Activated CD4-positive, alpha-beta T cell treated with anti-CD3 and anti-CD28 coated beads, Interleukin-2, amount 50 U/mL, for 48 hours (primary cell): ENCODE results near the gene MELTF.
A peak's percentile ranks its signal among the peaks of the same experiment; 100 is the strongest.

Source experiments
- DNase-seq, 2 experiments: peaks; one replicate each; pipeline ENCODE4 v3.0.0-alpha.2; 2020

The MELTF gene

DNA sequence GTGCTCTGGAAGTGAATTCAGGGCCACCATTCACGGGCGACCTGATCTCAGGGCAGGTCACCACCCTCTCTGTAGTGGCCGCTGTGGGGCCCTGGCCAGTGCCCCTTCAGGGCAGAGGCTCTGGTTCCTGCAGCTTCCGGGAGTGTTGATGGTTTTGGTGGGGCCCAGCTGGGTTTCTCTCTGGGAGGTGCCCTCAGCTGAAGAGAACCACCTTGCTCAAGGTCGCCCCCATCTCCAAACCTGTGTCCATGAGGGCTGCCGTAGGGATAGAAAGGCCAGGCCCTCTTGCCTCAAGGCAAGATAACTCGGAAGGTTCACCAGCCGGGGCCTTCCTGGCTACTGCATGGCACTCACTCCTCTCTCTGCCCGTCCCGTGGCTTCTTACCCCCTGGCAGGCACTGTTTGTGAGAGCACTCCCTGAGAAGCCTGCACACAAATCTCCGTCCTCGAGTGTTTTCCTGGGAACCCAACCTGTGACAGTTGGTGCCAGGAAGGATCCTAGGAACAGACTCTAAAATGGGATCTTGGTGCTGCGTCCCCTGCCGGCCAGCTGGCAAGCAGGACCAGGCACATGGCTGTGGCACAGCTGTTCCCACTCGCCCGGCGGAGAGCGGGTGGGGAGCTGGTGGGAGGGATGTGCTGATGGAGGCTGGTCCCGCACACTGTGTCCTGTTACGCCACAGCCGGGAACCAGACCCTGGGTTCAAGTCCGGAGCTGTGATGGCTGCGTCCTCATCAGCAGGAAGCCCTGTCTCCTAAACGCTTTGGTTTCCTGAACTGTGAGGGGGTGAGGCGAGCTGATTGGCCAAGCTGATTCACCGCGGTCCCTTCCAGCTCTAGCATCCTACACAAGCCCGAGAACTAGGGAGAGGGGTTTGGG lies 37.8 kb downstream of the MELTF start:
- DNase-seq, result no peak

- DNase-seq, result no peak
Observed at GRCh38 chr3:196990601-196991007, 39.0 kb downstream of the MELTF start.

- DNase-seq, result no peak
Observed at GRCh38 chr3:196989721-196990262, 39.8 kb downstream of the MELTF start.

GRCh38 chr3:196988241-196989029 lies 41.2 kb downstream of the MELTF start:
- no peak for DNase-seq

DNA sequence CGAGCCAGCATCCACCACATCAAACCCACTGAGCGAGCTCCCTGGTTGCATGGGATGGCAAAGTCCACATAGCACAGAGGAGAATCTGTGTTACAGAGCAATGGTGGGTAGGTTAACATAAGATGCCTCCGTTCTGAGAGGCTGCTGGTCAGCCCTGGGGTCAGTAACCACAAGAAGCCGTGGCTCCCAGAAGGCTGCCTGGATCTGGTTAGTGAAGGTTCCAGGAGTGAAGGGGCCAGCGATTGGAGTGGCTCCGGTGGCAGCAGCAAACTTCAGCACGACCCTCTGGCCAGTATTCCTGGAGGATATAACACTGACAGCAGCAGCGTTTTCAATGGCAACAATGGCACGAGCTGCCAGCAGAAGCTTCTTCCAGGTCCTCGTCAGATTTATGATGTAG lies 42.6 kb downstream of the MELTF start:
- no peak for DNase-seq

DNA sequence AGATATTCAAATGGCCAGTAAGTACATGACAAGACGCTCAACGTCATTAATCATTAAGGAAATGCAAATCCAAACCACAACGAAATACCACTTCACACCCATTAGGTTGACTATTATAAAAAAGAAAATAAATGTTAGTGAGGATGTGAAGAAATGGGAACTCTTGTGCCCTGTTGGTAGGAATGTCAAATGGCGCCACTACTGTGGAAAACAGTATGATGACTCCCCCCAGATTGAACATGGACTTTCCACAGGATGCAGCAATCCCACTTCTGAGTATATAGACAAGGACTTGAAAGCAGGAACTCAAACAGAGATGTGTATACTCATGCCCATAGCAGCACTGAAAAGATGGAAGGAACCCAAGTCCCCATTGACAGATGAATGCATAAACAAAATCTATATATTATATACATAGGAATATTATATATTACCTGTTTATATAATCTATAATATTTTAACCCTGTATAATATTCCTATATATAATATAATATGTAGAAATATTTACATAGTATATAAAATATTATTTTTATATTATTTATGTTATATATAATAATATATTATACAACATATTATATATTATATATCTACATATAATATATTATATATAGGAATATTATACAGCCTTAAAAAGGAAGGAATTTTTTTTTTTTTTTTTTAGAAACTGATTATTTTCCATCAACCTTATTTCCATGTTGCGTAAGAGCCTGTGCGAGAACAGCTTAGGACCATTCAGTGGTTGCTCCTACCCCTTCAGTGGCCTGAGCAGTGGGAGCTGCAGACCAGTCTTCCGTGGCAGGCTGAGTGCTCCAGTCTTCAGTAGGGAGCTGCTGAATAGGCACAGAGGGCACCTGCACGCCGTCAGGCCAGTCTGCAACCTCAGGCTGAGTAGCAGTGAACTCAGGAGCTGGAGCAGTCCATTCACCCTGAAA lies 43.4 kb downstream of the MELTF start:
- no peak for DNase-seq

- DNase-seq, result no peak
Observed at GRCh38 chr3:196985298-196985697, 44.3 kb downstream of the MELTF start.

- DNase-seq, result no peak
Observed at GRCh38 chr3:196983186-196983585, 46.4 kb downstream of the MELTF start.

DNA sequence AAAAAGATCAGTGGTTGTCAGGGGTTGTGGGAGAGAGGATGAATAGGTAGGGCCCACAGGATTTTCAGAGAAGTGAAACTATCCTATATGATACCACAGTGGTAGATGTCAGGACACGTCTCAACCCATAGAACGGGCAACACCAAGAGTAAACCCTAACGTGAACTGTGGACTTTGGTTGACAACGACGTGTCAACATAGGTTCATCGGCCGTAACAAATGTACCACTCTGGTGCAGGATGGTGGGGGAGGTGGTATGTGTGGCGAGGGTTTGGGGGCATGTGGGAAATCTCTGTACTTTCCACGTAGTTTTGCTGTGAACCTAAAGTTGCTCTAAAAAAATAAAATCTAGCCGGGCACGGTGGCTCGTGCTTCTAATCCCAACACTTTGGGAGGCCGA lies 48.0 kb downstream of the MELTF start:
- DNase-seq, result no peak

- no peak for DNase-seq
Observed at GRCh38 chr3:196979545-196979944, 50.1 kb downstream of the MELTF start.

- DNase-seq, result no peak
Observed at GRCh38 chr3:196976941-196977340, 52.7 kb downstream of the MELTF start.

- no peak for DNase-seq
Observed at GRCh38 chr3:196975349-196975748, 54.3 kb downstream of the MELTF start.

GRCh38 chr3:196974661-196975060 lies 55.0 kb downstream of the MELTF start:
- no peak for DNase-seq

- DNase-seq, result no peak
Observed at GRCh38 chr3:196971094-196971698, 58.4 kb downstream of the MELTF start.

DNA sequence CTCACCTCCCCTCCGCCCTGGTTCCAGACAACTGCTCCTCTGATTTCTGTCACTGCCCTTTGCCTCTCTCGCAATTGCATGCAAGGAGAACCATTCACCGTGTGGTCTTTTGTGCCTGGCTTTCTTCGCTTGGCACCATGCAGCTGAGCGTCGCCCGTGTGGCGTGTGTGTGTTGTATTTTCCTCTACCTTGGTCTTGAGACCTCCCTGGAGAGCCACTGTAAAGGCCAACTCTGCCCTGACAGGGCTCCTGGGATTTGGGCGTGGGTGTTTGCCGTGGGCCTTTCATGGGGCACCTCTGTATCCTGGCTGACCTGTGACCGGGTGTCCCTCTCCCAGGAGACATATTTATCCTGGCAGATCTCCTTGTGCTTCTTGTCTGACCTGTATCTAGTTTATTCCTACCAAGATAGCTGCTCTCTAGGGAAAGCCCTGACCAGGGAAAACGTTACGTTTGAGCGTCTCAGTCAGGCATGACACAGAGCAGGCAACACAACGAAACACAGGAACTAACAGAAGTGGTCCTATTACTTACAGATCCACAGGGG lies 59.0 kb downstream of the MELTF start:
- DNase-seq, result no peak

DNA sequence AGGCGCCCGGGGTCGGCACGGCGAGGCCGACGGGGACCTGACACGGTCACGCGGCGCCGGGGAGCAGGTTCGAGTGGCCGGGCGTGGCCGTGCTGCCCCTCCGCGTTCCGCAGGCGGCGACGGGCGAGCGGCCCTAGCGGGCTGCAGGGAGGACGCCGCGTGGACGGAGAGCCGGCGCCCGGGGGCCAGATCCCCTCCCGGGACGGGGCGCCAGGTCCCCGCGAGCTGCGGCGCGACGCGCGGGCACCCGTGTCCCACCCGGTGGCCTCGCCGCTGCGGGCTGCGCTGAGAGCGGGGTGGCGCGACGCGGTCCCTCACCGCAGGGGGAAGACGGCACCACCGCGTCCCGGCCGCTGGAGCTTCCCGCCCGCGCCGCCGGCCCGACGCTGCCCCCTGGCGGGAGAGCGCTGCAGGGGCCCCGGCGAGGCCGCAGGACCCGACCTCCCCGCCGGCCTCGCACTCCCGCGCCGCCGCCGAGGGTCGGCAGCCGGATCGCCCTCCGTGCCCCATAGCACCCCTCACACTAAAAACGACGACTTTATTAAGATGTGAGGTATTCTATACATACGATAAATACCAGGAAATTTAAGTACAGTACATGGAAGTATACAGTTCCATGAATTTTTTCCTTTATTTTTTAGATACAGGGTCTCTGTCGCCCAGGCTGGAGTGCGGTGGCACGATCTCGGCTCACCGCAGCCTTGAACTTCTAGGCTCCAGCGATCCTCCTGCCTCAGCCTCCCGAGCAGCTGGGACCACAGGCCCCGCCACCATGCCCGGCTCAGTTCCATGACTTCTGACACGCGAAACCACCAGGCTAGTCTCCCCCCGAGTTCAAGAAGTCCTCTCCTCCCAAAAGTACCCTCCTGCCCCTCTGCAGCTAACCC lies 59.7 kb downstream of the MELTF start:
- DNase-seq, result peak; percentile 72 to 74

GRCh38 chr3:196969134-196969659 lies 60.4 kb downstream of the MELTF start:
- peak; percentile 55 to 59 for DNase-seq

DNA sequence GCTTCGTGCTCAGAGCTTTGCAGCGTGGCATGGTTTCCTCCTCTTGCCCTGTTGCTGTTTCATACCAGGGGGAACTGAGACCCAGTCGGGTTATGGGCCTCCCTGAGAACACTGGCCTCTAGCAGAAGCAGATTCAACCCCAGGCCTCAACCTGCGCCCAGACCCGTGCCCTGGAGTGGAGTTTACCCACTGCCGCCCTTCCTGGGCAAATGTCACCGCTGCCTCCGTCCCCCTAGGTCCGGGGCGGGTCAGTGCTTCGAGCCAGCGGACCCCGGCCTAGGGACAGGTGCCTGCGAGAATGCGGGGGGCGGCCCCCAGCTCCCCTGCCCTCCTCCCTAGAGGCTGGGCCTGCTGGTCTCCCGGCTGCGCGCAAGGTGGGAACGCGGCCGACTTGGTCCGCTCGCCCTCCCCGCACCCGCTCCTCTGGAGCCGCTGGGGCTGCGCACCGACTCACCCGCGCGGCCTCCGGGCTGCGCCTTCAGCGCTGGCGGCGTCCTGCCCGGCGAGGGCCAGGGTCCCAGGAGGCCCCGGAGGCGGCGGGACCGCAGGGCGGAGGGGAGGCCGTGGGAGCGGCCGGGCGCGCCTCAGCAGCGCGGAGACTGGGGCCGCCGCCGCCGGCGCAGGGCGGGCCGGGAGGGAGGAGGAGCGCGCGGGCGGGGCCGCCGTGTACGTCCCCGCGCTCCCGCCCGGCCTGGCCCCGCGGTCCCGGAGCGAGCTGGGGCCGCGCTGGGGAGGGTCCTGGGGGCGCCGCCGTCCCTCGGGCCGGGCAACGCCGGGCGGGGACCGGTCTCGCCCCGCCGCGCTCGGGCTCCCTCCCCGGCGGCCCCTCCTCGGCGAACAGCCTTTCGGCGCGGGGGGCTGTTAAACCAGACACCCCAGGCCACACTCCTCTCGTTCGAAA lies 61.1 kb downstream of the MELTF start, which contains the start of gene PIGZ:
Gene PIGZ (minus strand): TSS at position 601 of the 901 bp plus-strand sequence. CDS start 16,802 bp downstream, outside the sequence.
- peak; percentile 44 to 52 for DNase-seq
